A549 (cell line): ENCODE measurements around the gene HELT. TPM values are rescaled to one million over a fixed set of nuclear protein-coding genes. Genes with fewer than 3 reads are reported as not detected.

Experiments used
- ATAC-seq, 2 experiments: fragments of 200-7000 bp in 1 of 2; fragments of >200 bp in 1 of 2; cut with Nextera tagmentation in 1 of 2; cut with Tn5 transposase in 1 of 2; 3 replicates each; pipeline versions ENCODE4 v1.8.0 to v1.9.1; 2018 to 2020; ENCODE audit warnings: mild to moderate bottlenecking in 1 of 2, moderate library complexity in 1 of 2
- CTCF ChIA-PET: fragments of 300-600 bp; sonication (Branson Sonifier 250); formaldehyde crosslinking; extraction: SDS; loops from one replicate; lab custom pipeline; 2021; ENCODE audit warnings: antibody characterized with exemption, inconsistent platforms; lab: Yijun Ruan, JAX
- POLR2A ChIA-PET: fragments of 350-600 bp; formaldehyde crosslinking; extraction: SDS; loops from one replicate; lab custom pipeline; 2021; ENCODE audit warnings: antibody characterized with exemption, inconsistent platforms; lab: Yijun Ruan, JAX
- DNase-seq, 2 experiments: peaks; one replicate each; pipeline versions ENCODE4 v3.0.0 to v3.0.0-alpha.2; 2011 to 2016; ENCODE audit warnings: low read depth in 1 of 2, low spot score in 1 of 2
- FAIRE-seq: peaks from 2 replicates; lab custom pipeline; 2011; peaks lifted over from hg19 to GRCh38; lab: Jason Lieb, UNC
- H3K27ac ChIP-seq, 2 experiments: fragments of >200 bp; sonication (Bioruptor Twin); formaldehyde crosslinking; 3 replicates each; pipeline ENCODE4 v1.5.1; 2016 to 2017
- H3K4me1 ChIP-seq: fragments of >200 bp; sonication (Bioruptor Twin); formaldehyde crosslinking; 3 replicates; pipeline ENCODE4 v1.6.1; 2016
- H3K4me2 ChIP-seq: fragments of >200 bp; sonication (Bioruptor Twin); formaldehyde crosslinking; 3 replicates; pipeline ENCODE4 v1.6.1; 2016
- H3K4me3 ChIP-seq: fragments of >200 bp; sonication (Bioruptor Twin); formaldehyde crosslinking; 3 replicates; pipeline ENCODE4 v1.5.1; 2016
- H3K9me3 ChIP-seq: fragments of >200 bp; sonication (Bioruptor Twin); formaldehyde crosslinking; 3 replicates; pipeline ENCODE4 v1.6.1; 2016
- CBX2 ChIP-seq: fragments of 200-600 bp; sonication (generic); IDR thresholded peaks from 2 replicates; pipeline ENCODE4 v1.6.1; 2016; ENCODE audit warnings: low read depth, mild to moderate bottlenecking, borderline replicate concordance
- CEBPB ChIP-seq, 2 experiments: fragments of >200 bp in 1 of 2; sonication (Bioruptor Twin) in 1 of 2; formaldehyde crosslinking in 1 of 2; IDR thresholded peaks; 2 replicates each; pipeline ENCODE4 v1.6.1; 2012 to 2016
- CHD4 ChIP-seq: fragments of 200-600 bp; sonication (generic); IDR thresholded peaks from 2 replicates; pipeline ENCODE4 v1.6.1; 2016; ENCODE audit warnings: antibody characterized with exemption, mild to moderate bottlenecking, borderline replicate concordance
- CTCF ChIP-seq: fragments of >200 bp; sonication (Bioruptor Twin); formaldehyde crosslinking; IDR thresholded peaks from 3 replicates; pipeline ENCODE4 v1.5.1; 2016
- ELK1 ChIP-seq: fragments of 150-350 bp; IDR thresholded peaks from 2 replicates; pipeline ENCODE4 v1.6.1; 2014; ENCODE audit warnings: low read depth, mild to moderate bottlenecking, low read length
- FOSL2 ChIP-seq, 2 experiments: fragments of 450-650 bp in 1 of 2; fragments of >200 bp in 1 of 2; sonication (Bioruptor Twin) in 1 of 2; formaldehyde crosslinking; IDR thresholded peaks; 2 replicates each; pipeline versions ENCODE4 v1.5.0 to v1.6.1; 2016 to 2020; ENCODE audit warnings: mild to moderate bottlenecking in 1 of 2, moderate library complexity in 1 of 2
- HDAC2 ChIP-seq: fragments of 200-600 bp; sonication (generic); IDR thresholded peaks from 2 replicates; pipeline ENCODE4 v1.6.1; 2016
- HES2 ChIP-seq: fragments of >200 bp; sonication (Bioruptor Twin); formaldehyde crosslinking; IDR thresholded peaks from 2 replicates; pipeline ENCODE4 v1.6.1; 2016
- HEYL ChIP-seq: fragments of 250-450 bp; sonication (Bioruptor Pico); IDR thresholded peaks from 2 replicates; pipeline ENCODE4 v1.8.0; 2021; ENCODE audit warnings: mild to moderate bottlenecking, moderate library complexity
- HOXA7 ChIP-seq: fragments of 250-450 bp; sonication (Bioruptor Pico); IDR thresholded peaks from 2 replicates; pipeline ENCODE4 v1.5.0; 2020; ENCODE audit warnings: mild to moderate bottlenecking, moderate library complexity
- JUN ChIP-seq, 2 experiments: fragments of >200 bp; sonication (Bioruptor Twin); formaldehyde crosslinking; IDR thresholded peaks; 2 replicates in 1 of 2; 3 replicates in 1 of 2; pipeline ENCODE4 v1.6.1; 2016 to 2017
- JUNB ChIP-seq: fragments of >200 bp; sonication (Bioruptor Twin); formaldehyde crosslinking; IDR thresholded peaks from 2 replicates; pipeline ENCODE4 v1.6.1; 2016
- KDM1A ChIP-seq: fragments of 200-600 bp; sonication (generic); IDR thresholded peaks from 2 replicates; pipeline ENCODE4 v1.6.1; 2016; ENCODE audit warnings: low read depth, mild to moderate bottlenecking
- KDM5A ChIP-seq: fragments of 200-600 bp; sonication (generic); IDR thresholded peaks from 2 replicates; pipeline ENCODE4 v1.6.1; 2016; ENCODE audit warnings: antibody characterized with exemption, mild to moderate bottlenecking
- MAFK ChIP-seq: fragments of 450-650 bp; IDR thresholded peaks from 2 replicates; pipeline ENCODE4 v1.6.1; 2014; ENCODE audit not compliant: partially characterized antibody
- MAX ChIP-seq: IDR thresholded peaks from 2 replicates; pipeline ENCODE4 v1.6.1; 2012
- MAZ ChIP-seq: fragments of 150-350 bp; IDR thresholded peaks from 2 replicates; pipeline ENCODE4 v1.6.1; 2014; ENCODE audit warnings: antibody characterized with exemption, low read depth, low read length, borderline replicate concordance
- MYC ChIP-seq: IDR thresholded peaks from 2 replicates; pipeline ENCODE4 v1.6.1; 2012; ENCODE audit warnings: mild to moderate bottlenecking, inconsistent platforms, low read length, improper control_type of control experiment, borderline replicate concordance
- NFE2L2 ChIP-seq: fragments of 150-350 bp; conservative IDR thresholded peaks from 2 replicates; pipeline ENCODE4 v1.6.1; 2014; ENCODE audit warnings: low read length
- PHF8 ChIP-seq: fragments of 200-600 bp; sonication (generic); IDR thresholded peaks from 2 replicates; pipeline ENCODE4 v1.6.1; 2016; ENCODE audit warnings: low read depth, mild to moderate bottlenecking, antibody characterized with exemption, moderate library complexity, borderline replicate concordance
- POLR2A ChIP-seq: IDR thresholded peaks from 2 replicates; pipeline ENCODE4 v1.6.1; 2012; ENCODE audit warnings: mild to moderate bottlenecking, low read length
- POLR2AphosphoS2 ChIP-seq: conservative IDR thresholded peaks from 2 replicates; pipeline ENCODE4 v1.6.1; 2012; ENCODE audit warnings: low read length, improper control_type of control experiment, inconsistent platforms
- RAD21 ChIP-seq, 2 experiments: fragments of >200 bp in 1 of 2; sonication (Bioruptor Twin) in 1 of 2; formaldehyde crosslinking in 1 of 2; IDR thresholded peaks in 1 of 2; conservative IDR thresholded peaks in 1 of 2; 2 replicates in 1 of 2; 3 replicates in 1 of 2; pipeline ENCODE4 v1.6.1; 2012 to 2018; ENCODE audit warnings: inconsistent platforms in 1 of 2
- RARB ChIP-seq: fragments of 250-450 bp; sonication (Bioruptor Pico); IDR thresholded peaks from 2 replicates; pipeline ENCODE4 v1.8.0; 2021; ENCODE audit warnings: mild to moderate bottlenecking, moderate library complexity
- RCOR1 ChIP-seq: fragments of 150-350 bp; IDR thresholded peaks from 2 replicates; pipeline ENCODE4 v1.6.1; 2014; ENCODE audit warnings: antibody characterized with exemption, low read length, low read depth
- REST ChIP-seq: fragments of 200-600 bp; sonication (generic); IDR thresholded peaks from 2 replicates; pipeline ENCODE4 v1.6.1; 2016; ENCODE audit warnings: antibody characterized with exemption, mild to moderate bottlenecking, moderate library complexity
- RFX5 ChIP-seq: fragments of 450-650 bp; IDR thresholded peaks from 2 replicates; pipeline ENCODE4 v1.7.1; 2014; ENCODE audit warnings: antibody characterized with exemption, mild to moderate bottlenecking, moderate library complexity
- SMC3 ChIP-seq: fragments of >200 bp; sonication (Bioruptor Twin); formaldehyde crosslinking; IDR thresholded peaks from 3 replicates; pipeline ENCODE4 v1.6.1; 2018; ENCODE audit warnings: inconsistent platforms
- SREBF2 ChIP-seq: fragments of 450-650 bp; IDR thresholded peaks from 2 replicates; pipeline ENCODE4 v1.6.1; 2014; ENCODE audit warnings: mild to moderate bottlenecking, moderate library complexity
- ZFP36 ChIP-seq: fragments of 450-650 bp; IDR thresholded peaks from 2 replicates; pipeline ENCODE4 v1.6.1; 2014; ENCODE audit warnings: borderline replicate concordance; ENCODE audit not compliant: partially characterized antibody
- WGBS: methylation state at CpG from one replicate; pipeline ENCODE4 v1.1.6; 2017; ENCODE audit errors: missing lambda C conversion rate; 5-methylcytosine and 5-hydroxymethylcytosine counted together
- polyA plus RNA-seq, 4 experiments: library from polyadenylated mRNA; depleted of rRNA in 3 of 4; stranded (reverse); fragments of >200 nt; fragmentation: RNase III in 1 of 4; extraction: RNeasy Plus Mini Kit Qiagen cat#74134 plus additional on column Dnase treatment in 1 of 4; gene quantifications; 2 replicates in 3 of 4; 3 replicates in 1 of 4; pipeline ENCODE4 v1.2.3, GENCODE V29; 2011 to 2017

The HELT gene
- polyA plus RNA-seq, 2 of the 4 experiments (the other 2 are of a cell fraction): not detected

- no peak for TF ChIP-seq SREBF2
These were observed 40.1 kb upstream of the HELT start (continued) for GRCh38 chr4:184978211-184978610.

GRCh38 chr4:184979461-184980124 lies 38.7 kb upstream of the HELT start:
- ChIA-PET CTCF (interaction anchor here (1.0 kb wide), 1 partner anchor 28 kb away, joined by 3 read pairs; no protein-coding TSS in a partner anchor), POLR2A (no interaction called here)
- no peak for TF ChIP-seq SREBF2
- no peak for TF ChIP-seq HEYL (CRISPR knock-in tag)
- TF ChIP-seq ZFP36: no peak
- no peak for TF ChIP-seq RARB (CRISPR knock-in tag)
- no peak for TF ChIP-seq JUNB
- no peak for TF ChIP-seq SMC3
- no peak for TF ChIP-seq MAZ
- no peak for TF ChIP-seq CEBPB (IDR thresholded peaks at IDR 0.05)
- TF ChIP-seq KDM1A: no peak
- TF ChIP-seq CBX2: no peak
- no peak for TF ChIP-seq RFX5
- TF ChIP-seq POLR2AphosphoS2: no peak
- TF ChIP-seq JUN (IDR thresholded peaks at IDR 0.05): no peak
- TF ChIP-seq KDM5A: no peak
- TF ChIP-seq RAD21 (conservative IDR thresholded peaks at IDR 0.05 in 1 of 2, IDR thresholded peaks at IDR 0.05 in 1 of 2): no peak
- TF ChIP-seq POLR2A: no peak
- no peak for TF ChIP-seq MYC
- DNase-seq (no peak), ATAC-seq (no peak), FAIRE-seq (no peak)
- Histone ChIP-seq H3K4me3 (no peak overlapping the region), H3K4me1 (no peaks in the 10 kb centered on the region), H3K4me2 (no peak overlapping the region), H3K9me3 (no peaks in the 10 kb centered on the region), H3K27ac (no peak overlapping the region)
- 72% methylated on average over 14 of the region's 18 CpGs for WGBS

GRCh38 chr4:184980261-184980660 lies 38.0 kb upstream of the HELT start:
- TF ChIP-seq ELK1 (no peak), REST (no peak), CTCF (no peak), RCOR1 (no peak), FOSL2 (IDR thresholded peaks at IDR 0.05) (no peak), FOSL2 (CRISPR knock-in tag; IDR thresholded peaks at IDR 0.05) (no peak), HOXA7 (CRISPR knock-in tag) (no peak), ZFP36 (no peak), SREBF2 (no peak), NFE2L2 (no peak), RFX5 (no peak), MAX (no peak), CHD4 (no peak), HES2 (no peak), PHF8 (no peak), MAFK (no peak), HDAC2 (no peak)
- CTCF ChIA-PET: interaction anchor here (1.0 kb wide), 1 partner anchor 28 kb away, joined by 3 read pairs; no protein-coding TSS in a partner anchor

More at GRCh38 chr4:184980261-184980660, 38.0 kb upstream of the HELT start:
- FAIRE-seq (no peak), ATAC-seq (no peak), DNase-seq (no peak)
- 50% methylated on average over 6 of the region's 6 CpGs for WGBS
- no peaks in the 10 kb centered on the region for H3K9me3 ChIP-seq
- POLR2A ChIA-PET: no interaction called here
- no peak overlapping the region for H3K4me3 ChIP-seq
- H3K4me2 ChIP-seq: no peak overlapping the region
- no peaks in the 10 kb centered on the region for H3K4me1 ChIP-seq
- H3K27ac ChIP-seq: no peak overlapping the region
